A549 (cell line): ENCODE measurements around the gene ANKRD27. TPM values are rescaled to one million over a fixed set of nuclear protein-coding genes. Genes with fewer than 3 reads are reported as not detected.

Source experiments
- ATAC-seq, 2 experiments: fragments of 200-7000 bp in 1 of 2; fragments of >200 bp in 1 of 2; cut with Nextera tagmentation in 1 of 2; cut with Tn5 transposase in 1 of 2; 3 replicates each; pipeline versions ENCODE4 v1.8.0 to v1.9.1; 2018 to 2020; ENCODE audit warnings: mild to moderate bottlenecking in 1 of 2, moderate library complexity in 1 of 2
- CTCF ChIA-PET: fragments of 300-600 bp; sonication (Branson Sonifier 250); formaldehyde crosslinking; extraction: SDS; loops from one replicate; lab custom pipeline; 2021; ENCODE audit warnings: antibody characterized with exemption, inconsistent platforms; lab: Yijun Ruan, JAX
- POLR2A ChIA-PET: fragments of 350-600 bp; formaldehyde crosslinking; extraction: SDS; loops from one replicate; lab custom pipeline; 2021; ENCODE audit warnings: antibody characterized with exemption, inconsistent platforms; lab: Yijun Ruan, JAX
- DNase-seq, 2 experiments: peaks; one replicate each; pipeline versions ENCODE4 v3.0.0 to v3.0.0-alpha.2; 2011 to 2016; ENCODE audit warnings: low read depth in 1 of 2, low spot score in 1 of 2
- FAIRE-seq: peaks from 2 replicates; lab custom pipeline; 2011; peaks lifted over from hg19 to GRCh38; lab: Jason Lieb, UNC
- H3K27ac ChIP-seq, 2 experiments: fragments of >200 bp; sonication (Bioruptor Twin); formaldehyde crosslinking; 3 replicates each; pipeline ENCODE4 v1.5.1; 2016 to 2017
- H3K4me1 ChIP-seq: fragments of >200 bp; sonication (Bioruptor Twin); formaldehyde crosslinking; 3 replicates; pipeline ENCODE4 v1.6.1; 2016
- H3K4me2 ChIP-seq: fragments of >200 bp; sonication (Bioruptor Twin); formaldehyde crosslinking; 3 replicates; pipeline ENCODE4 v1.6.1; 2016
- H3K4me3 ChIP-seq: fragments of >200 bp; sonication (Bioruptor Twin); formaldehyde crosslinking; 3 replicates; pipeline ENCODE4 v1.5.1; 2016
- H3K9me3 ChIP-seq: fragments of >200 bp; sonication (Bioruptor Twin); formaldehyde crosslinking; 3 replicates; pipeline ENCODE4 v1.6.1; 2016
- CBX2 ChIP-seq: fragments of 200-600 bp; sonication (generic); IDR thresholded peaks from 2 replicates; pipeline ENCODE4 v1.6.1; 2016; ENCODE audit warnings: low read depth, mild to moderate bottlenecking, borderline replicate concordance
- E2F6 ChIP-seq: IDR thresholded peaks from 2 replicates; pipeline ENCODE4 v1.6.1; 2012; ENCODE audit warnings: low read depth, borderline replicate concordance
- EHF ChIP-seq: fragments of 250-450 bp; sonication (Bioruptor Pico); IDR thresholded peaks from 2 replicates; pipeline ENCODE4 v1.5.0; 2020; ENCODE audit warnings: mild to moderate bottlenecking
- EP300 ChIP-seq, 2 experiments: fragments of >200 bp; sonication (Bioruptor Twin); formaldehyde crosslinking; IDR thresholded peaks; 2 replicates in 1 of 2; 3 replicates in 1 of 2; pipeline ENCODE4 v1.6.1; 2016 to 2017
- ESRRA ChIP-seq: fragments of 150-350 bp; IDR thresholded peaks from 2 replicates; pipeline ENCODE4 v1.6.1; 2014; ENCODE audit warnings: mild to moderate bottlenecking, low read length, borderline replicate concordance
- HOXB5 ChIP-seq: fragments of 250-450 bp; sonication (Bioruptor Pico); IDR thresholded peaks from 2 replicates; pipeline ENCODE4 v1.5.0; 2020; ENCODE audit warnings: mild to moderate bottlenecking, moderate library complexity
- JUN ChIP-seq, 2 experiments: fragments of >200 bp; sonication (Bioruptor Twin); formaldehyde crosslinking; IDR thresholded peaks; 2 replicates in 1 of 2; 3 replicates in 1 of 2; pipeline ENCODE4 v1.6.1; 2016 to 2017
- MYC ChIP-seq: IDR thresholded peaks from 2 replicates; pipeline ENCODE4 v1.6.1; 2012; ENCODE audit warnings: mild to moderate bottlenecking, inconsistent platforms, low read length, improper control_type of control experiment, borderline replicate concordance
- PHF8 ChIP-seq: fragments of 200-600 bp; sonication (generic); IDR thresholded peaks from 2 replicates; pipeline ENCODE4 v1.6.1; 2016; ENCODE audit warnings: low read depth, mild to moderate bottlenecking, antibody characterized with exemption, moderate library complexity, borderline replicate concordance
- RAD21 ChIP-seq, 2 experiments: fragments of >200 bp in 1 of 2; sonication (Bioruptor Twin) in 1 of 2; formaldehyde crosslinking in 1 of 2; IDR thresholded peaks in 1 of 2; conservative IDR thresholded peaks in 1 of 2; 2 replicates in 1 of 2; 3 replicates in 1 of 2; pipeline ENCODE4 v1.6.1; 2012 to 2018; ENCODE audit warnings: inconsistent platforms in 1 of 2
- REST ChIP-seq: fragments of 200-600 bp; sonication (generic); IDR thresholded peaks from 2 replicates; pipeline ENCODE4 v1.6.1; 2016; ENCODE audit warnings: antibody characterized with exemption, mild to moderate bottlenecking, moderate library complexity
- RFX5 ChIP-seq: fragments of 450-650 bp; IDR thresholded peaks from 2 replicates; pipeline ENCODE4 v1.7.1; 2014; ENCODE audit warnings: antibody characterized with exemption, mild to moderate bottlenecking, moderate library complexity
- TFCP2L1 ChIP-seq: fragments of 250-450 bp; sonication (Bioruptor Pico); IDR thresholded peaks from 2 replicates; pipeline ENCODE4 v1.5.0; 2021; ENCODE audit warnings: mild to moderate bottlenecking
- ZFP36 ChIP-seq: fragments of 450-650 bp; IDR thresholded peaks from 2 replicates; pipeline ENCODE4 v1.6.1; 2014; ENCODE audit warnings: borderline replicate concordance; ENCODE audit not compliant: partially characterized antibody
- ZSCAN20 ChIP-seq: fragments of 250-450 bp; sonication (Bioruptor Pico); IDR thresholded peaks from 2 replicates; pipeline ENCODE4 v1.8.0; 2022; ENCODE audit warnings: mild to moderate bottlenecking, moderate library complexity
- WGBS: methylation state at CpG from one replicate; pipeline ENCODE4 v1.1.6; 2017; ENCODE audit errors: missing lambda C conversion rate; 5-methylcytosine and 5-hydroxymethylcytosine counted together
- polyA plus RNA-seq, 4 experiments: library from polyadenylated mRNA; depleted of rRNA in 3 of 4; stranded (reverse); fragments of >200 nt; fragmentation: RNase III in 1 of 4; extraction: RNeasy Plus Mini Kit Qiagen cat#74134 plus additional on column Dnase treatment in 1 of 4; gene quantifications; 2 replicates in 3 of 4; 3 replicates in 1 of 4; pipeline ENCODE4 v1.2.3, GENCODE V29; 2011 to 2017

ANKRD27 gene
- polyA plus RNA-seq, 2 of the 4 experiments (the other 2 are of a cell fraction): 23.1 to 60.8 TPM

- DNase-seq (no peak), FAIRE-seq (no peak), ATAC-seq (no peak; a peak in 1 of 6 replicates)
- no peak overlapping the region for H3K4me2 ChIP-seq
- TF ChIP-seq ZFP36: no peak
- TF ChIP-seq EP300 (IDR thresholded peaks at IDR 0.05): no peak
- no peaks in the 10 kb centered on the region for H3K9me3 ChIP-seq
- POLR2A ChIA-PET: no interaction called here
- no peak overlapping the region for H3K4me3 ChIP-seq
- no peaks in the 10 kb centered on the region for H3K4me1 ChIP-seq
- 86% methylated on average over 14 of the region's 14 CpGs for WGBS
- CTCF ChIA-PET: interaction anchor here (1.0 to 4.4 kb wide), 3 partner anchors 10 to 37 kb away, joined by 3 to 21 read pairs (median 12); no protein-coding TSS in a partner anchor
- no peak overlapping the region for H3K27ac ChIP-seq
These were observed 37.5 kb downstream of the ANKRD27 start for GRCh38 chr19:32637480-32637879.

GRCh38 chr19:32631381-32631780 lies 43.6 kb downstream of the ANKRD27 start:
- H3K4me2 ChIP-seq: no peak overlapping the region
- no peaks in the 10 kb centered on the region for H3K4me1 ChIP-seq
- DNase-seq: no peak
- no peak overlapping the region for H3K4me3 ChIP-seq
- 0 out of 6 replicates have a peak, but pooled peaks of 1 of the 2 experiments have one; percentile 13 for ATAC-seq
- POLR2A ChIA-PET: no interaction called here
- CTCF ChIA-PET: interaction anchor here (1.1 to 1.6 kb wide), 3 partner anchors 24 to 33 kb away, joined by 3 to 4 read pairs (median 4); no protein-coding TSS in a partner anchor
- WGBS: 89% methylated on average over 15 of the region's 15 CpGs
- H3K27ac ChIP-seq: no peak overlapping the region
- H3K9me3 ChIP-seq: no peaks in the 10 kb centered on the region
- no peak for TF ChIP-seq E2F6
- TF ChIP-seq RAD21 (conservative IDR thresholded peaks at IDR 0.05 in 1 of 2, IDR thresholded peaks at IDR 0.05 in 1 of 2): peak in 1 of 2 experiments; percentile 28; a peak in 1 of 5 replicates
- no peak for TF ChIP-seq PHF8
- TF ChIP-seq MYC: no peak
- no peak for TF ChIP-seq HOXB5 (CRISPR knock-in tag)
- FAIRE-seq: no peak

GRCh38 chr19:32630338-32630737 lies 44.6 kb downstream of the ANKRD27 start:
- peak in 1 of 2 experiments; percentile 45 for DNase-seq
- Histone ChIP-seq H3K4me2 (no peak overlapping the region), H3K27ac (no peak overlapping the region), H3K4me1 (no peaks in the 10 kb centered on the region), H3K4me3 (no peak overlapping the region), H3K9me3 (no peaks in the 10 kb centered on the region)
- ATAC-seq: peak; percentile 36 to 65; a peak in 4 of 6 replicates
- TF ChIP-seq EHF (no peak), REST (no peak), CBX2 (no peak), ZFP36 (no peak), TFCP2L1 (CRISPR knock-in tag) (no peak), JUN (IDR thresholded peaks at IDR 0.05) (no peak)
- 87% methylated on average over 14 of the region's 14 CpGs for WGBS
- ChIA-PET POLR2A (interaction anchor here (0.6 to 1.3 kb wide), 3 partner anchors 9 to 49 kb away, joined by 3 to 5 read pairs (median 3); partner anchors contain the start of gene PDCD5), CTCF (interaction anchor here (0.5 to 1.6 kb wide), 13 partner anchors 10 to 61 kb away, joined by 3 to 5 read pairs (median 3); partner anchors contain the start of gene NUDT19)
- no peak for FAIRE-seq

GRCh38 chr19:32627714-32628270 lies 47.2 kb downstream of the ANKRD27 start:
- peak; percentile 17 to 20; a peak in 3 of 6 replicates for ATAC-seq
- no peak for TF ChIP-seq REST
- TF ChIP-seq ESRRA: no peak
- TF ChIP-seq RFX5: no peak
- TF ChIP-seq ZSCAN20: no peak
- CTCF ChIA-PET: interaction anchor here (1.1 kb wide), 1 partner anchor 9 kb away, joined by 4 read pairs; no protein-coding TSS in a partner anchor

More at GRCh38 chr19:32627714-32628270, 47.2 kb downstream of the ANKRD27 start:
- POLR2A ChIA-PET: no interaction called here
- Histone ChIP-seq H3K27ac (no peak overlapping the region), H3K9me3 (no peaks in the 10 kb centered on the region), H3K4me1 (no peaks in the 10 kb centered on the region), H3K4me2 (no peak overlapping the region), H3K4me3 (no peak overlapping the region)
- DNase-seq (no peak), FAIRE-seq (no peak)
- WGBS: 92% methylated on average over 15 of the region's 15 CpGs
